Stimulated activated CD8-positive, alpha-beta memory T cell treated with anti-CD3 and anti-CD28 coated beads, Interleukin-15, amount 100 ng/mL, for 24 hours (primary cell): Measurements from ENCODE around the gene CCNK.

Source experiments
- DNase-seq: peaks from one replicate; pipeline ENCODE4 v3.0.0-alpha.2; 2020; ENCODE audit warnings: low read depth

Gene CCNK

GRCh38 chr14:99467336-99468078 is 13.7 kb upstream of the CCNK start:
- no peak for DNase-seq

- no peak for DNase-seq
Observed at GRCh38 chr14:99468081-99468480, 13.1 kb upstream of the CCNK start.

- DNase-seq, result no peak
Observed at GRCh38 chr14:99468836-99469592, 12.2 kb upstream of the CCNK start.

- no peak for DNase-seq
Observed at GRCh38 chr14:99471731-99472130, 9.5 kb upstream of the CCNK start.

GRCh38 chr14:99472937-99473336 is 8.3 kb upstream of the CCNK start:
- no peak for DNase-seq

- DNase-seq, result no peak
Observed at GRCh38 chr14:99473458-99473857, 7.8 kb upstream of the CCNK start.

GRCh38 chr14:99475179-99475578 is 6.0 kb upstream of the CCNK start:
- DNase-seq, result no peak

- DNase-seq, result no peak
Observed at GRCh38 chr14:99475660-99476059, 5.5 kb upstream of the CCNK start.

- no peak for DNase-seq
Observed at GRCh38 chr14:99476864-99477263, 4.3 kb upstream of the CCNK start.

- no peak for DNase-seq
Observed at GRCh38 chr14:99478128-99478527, 3.1 kb upstream of the CCNK start.

GRCh38 chr14:99479160-99479905 is 1.9 kb upstream of the CCNK start:
- DNase-seq, result no peak

GRCh38 chr14:99479906-99480869 is 1.0 kb upstream of the CCNK start, which contains the start of gene SETD3:
TSS of gene SETD3 (minus strand) at chr14:99480859. CDS start at chr14:99465805, 15,054 bp downstream.
- peak; percentile 4 for DNase-seq

- DNase-seq, result no peak
Observed at GRCh38 chr14:99481745-99482099, 513 bp downstream of the CCNK start.

- DNase-seq, result no peak
Observed at GRCh38 chr14:99484106-99484505, 2.9 kb downstream of the CCNK start.

GRCh38 chr14:99497341-99497740 is 16.1 kb downstream of the CCNK start:
- DNase-seq, result no peak

GRCh38 chr14:99497894-99498293 is 16.7 kb downstream of the CCNK start:
- no peak for DNase-seq

- no peak for DNase-seq
Observed at GRCh38 chr14:99502989-99503421, 21.8 kb downstream of the CCNK start.

- DNase-seq, result no peak
Observed at GRCh38 chr14:99503848-99504453, 22.7 kb downstream of the CCNK start.

GRCh38 chr14:99505089-99505488 is 23.9 kb downstream of the CCNK start:
- no peak for DNase-seq

- DNase-seq, result no peak
Observed at GRCh38 chr14:99506276-99506675, 25.1 kb downstream of the CCNK start.
